ENCODE results near the gene DET1.

DNA sequence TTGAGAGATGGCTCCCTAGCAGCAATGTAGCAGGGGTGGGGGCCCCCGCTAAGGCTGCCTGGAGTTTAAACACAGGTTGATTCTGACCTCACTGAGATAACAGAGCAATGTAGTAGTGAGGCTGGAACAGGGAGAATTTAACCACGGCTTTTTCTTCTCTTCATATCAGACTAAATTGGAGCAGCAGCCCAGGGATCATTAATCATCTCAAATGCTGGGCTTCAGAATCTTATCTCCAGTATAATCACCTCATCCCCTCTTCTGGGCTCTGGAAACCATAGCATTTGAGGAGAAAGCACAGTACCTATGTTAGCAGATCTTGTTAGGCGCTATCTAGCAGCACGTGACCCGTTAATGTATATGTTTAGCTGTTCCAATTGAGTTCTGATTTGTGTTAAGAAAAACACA is 25.4 kb upstream of the DET1 start:
- no peak for TF ChIP-seq CTCF (IDR thresholded peaks at IDR 0.05)
- TF ChIP-seq POLR2A (IDR thresholded peaks at IDR 0.05) = no peak

All from ovary (tissue), 3 donors.